ENCODE measurements around the gene TNNI3.

TNNI3 gene

DNA sequence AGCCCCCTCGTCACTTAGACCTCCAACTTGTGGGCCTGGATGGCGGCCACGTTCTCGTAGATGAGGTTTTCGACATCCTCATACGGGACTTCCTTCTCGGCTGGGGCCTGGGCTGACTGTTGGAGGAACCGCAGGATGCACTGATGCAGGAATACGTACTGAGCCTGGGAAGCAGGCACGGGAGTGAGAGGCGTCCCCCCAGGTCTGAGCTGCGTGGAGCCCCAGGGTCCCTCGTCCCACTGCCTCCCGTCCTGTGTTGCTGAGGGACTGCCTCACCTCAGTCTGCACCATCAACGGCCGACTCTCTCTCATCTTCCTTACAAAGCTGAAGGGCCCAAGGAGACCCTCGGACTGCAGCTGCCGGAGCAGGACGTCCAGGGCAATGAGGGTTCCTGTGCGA lies 24.2 kb upstream of the TNNI3 start:
- Mint-ChIP-seq H3K36me3 (ENCODE audit: low read depth) (no peaks in the 10 kb centered on the region), H3K4me3 (no peak overlapping the region), H3K27ac (no peak overlapping the region), H3K27me3 (ENCODE audit: low read depth) (peaks cover 90% of the 10 kb centered on the region), H3K9me3 (peaks cover 2% of the 10 kb centered on the region), H3K4me1 (no peaks in the 10 kb centered on the region)
- TF ChIP-seq, protein P1, sequence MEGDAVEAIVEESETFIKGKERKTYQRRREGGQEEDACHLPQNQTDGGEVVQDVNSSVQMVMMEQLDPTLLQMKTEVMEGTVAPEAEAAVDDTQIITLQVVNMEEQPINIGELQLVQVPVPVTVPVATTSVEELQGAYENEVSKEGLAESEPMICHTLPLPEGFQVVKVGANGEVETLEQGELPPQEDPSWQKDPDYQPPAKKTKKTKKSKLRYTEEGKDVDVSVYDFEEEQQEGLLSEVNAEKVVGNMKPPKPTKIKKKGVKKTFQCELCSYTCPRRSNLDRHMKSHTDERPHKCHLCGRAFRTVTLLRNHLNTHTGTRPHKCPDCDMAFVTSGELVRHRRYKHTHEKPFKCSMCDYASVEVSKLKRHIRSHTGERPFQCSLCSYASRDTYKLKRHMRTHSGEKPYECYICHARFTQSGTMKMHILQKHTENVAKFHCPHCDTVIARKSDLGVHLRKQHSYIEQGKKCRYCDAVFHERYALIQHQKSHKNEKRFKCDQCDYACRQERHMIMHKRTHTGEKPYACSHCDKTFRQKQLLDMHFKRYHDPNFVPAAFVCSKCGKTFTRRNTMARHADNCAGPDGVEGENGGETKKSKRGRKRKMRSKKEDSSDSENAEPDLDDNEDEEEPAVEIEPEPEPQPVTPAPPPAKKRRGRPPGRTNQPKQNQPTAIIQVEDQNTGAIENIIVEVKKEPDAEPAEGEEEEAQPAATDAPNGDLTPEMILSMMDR (IDR thresholded peaks at IDR 0.05; ENCODE audit: unreplicated experiment in 3 of 3) = no peak

DNA sequence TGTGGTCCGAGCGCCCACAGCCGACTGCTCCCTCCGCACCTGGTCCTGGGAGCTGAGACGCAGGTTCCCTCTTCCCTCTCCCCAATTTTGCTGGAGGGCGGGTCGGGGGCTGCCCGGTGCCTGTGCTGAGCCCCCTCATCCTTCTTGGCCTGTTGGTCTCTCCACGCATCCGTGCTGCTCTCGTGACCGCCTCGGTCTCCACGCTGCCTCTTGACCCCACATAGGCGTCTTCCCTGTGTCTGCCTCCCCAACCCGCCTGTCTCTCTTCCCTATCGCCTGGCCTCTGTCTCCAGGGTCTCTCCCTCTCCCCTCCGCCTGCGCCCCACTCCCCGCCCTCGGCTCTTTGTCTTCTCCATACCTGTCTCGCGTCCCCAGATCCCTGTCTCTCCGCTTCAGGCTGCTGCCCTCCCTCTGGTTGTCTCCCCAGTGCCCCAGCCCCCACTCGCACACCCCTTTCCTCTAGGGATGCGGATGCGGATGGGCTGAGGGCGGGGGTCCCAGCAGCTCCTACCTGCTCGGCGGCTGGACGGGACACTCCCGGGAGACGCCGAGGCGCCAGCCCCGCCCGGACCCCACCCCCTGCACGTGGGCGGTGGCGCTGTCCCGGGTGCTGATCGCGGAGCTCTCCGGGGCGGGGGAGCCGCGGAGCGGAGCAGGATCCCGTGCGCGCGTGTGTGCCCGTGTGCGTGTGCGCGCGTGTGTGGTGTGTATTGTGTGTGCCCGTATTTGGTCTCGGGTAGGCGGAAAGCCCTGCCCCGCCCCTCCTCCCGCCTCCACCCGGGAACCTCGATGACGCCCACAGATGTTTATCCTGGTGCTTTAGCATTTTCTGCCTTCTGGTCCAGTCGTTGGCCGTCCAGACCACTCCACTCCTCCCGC lies 22.3 kb upstream of the TNNI3 start, which contains the start of gene SYT5:
Gene SYT5, minus strand, starts transcription at position 684 of the 879 bp plus-strand sequence. CDS start 1,248 bp downstream, outside the sequence.
- Mint-ChIP-seq H3K27ac (no peak within 1 kb of the TSS), H3K9me3 (peaks cover 2% of the 10 kb centered on the region), H3K4me3 (peak within 1 kb of the TSS; percentile 77 to 85 (median 78)), H3K36me3 (ENCODE audit: low read depth) (no peaks in the 10 kb centered on the region), H3K27me3 (ENCODE audit: low read depth) (peaks cover 93% of the 10 kb centered on the region), H3K4me1 (no peaks in the 10 kb centered on the region)
- TF ChIP-seq, protein P1 (IDR thresholded peaks at IDR 0.05; ENCODE audit: unreplicated experiment in 3 of 3) = no peak

DNA sequence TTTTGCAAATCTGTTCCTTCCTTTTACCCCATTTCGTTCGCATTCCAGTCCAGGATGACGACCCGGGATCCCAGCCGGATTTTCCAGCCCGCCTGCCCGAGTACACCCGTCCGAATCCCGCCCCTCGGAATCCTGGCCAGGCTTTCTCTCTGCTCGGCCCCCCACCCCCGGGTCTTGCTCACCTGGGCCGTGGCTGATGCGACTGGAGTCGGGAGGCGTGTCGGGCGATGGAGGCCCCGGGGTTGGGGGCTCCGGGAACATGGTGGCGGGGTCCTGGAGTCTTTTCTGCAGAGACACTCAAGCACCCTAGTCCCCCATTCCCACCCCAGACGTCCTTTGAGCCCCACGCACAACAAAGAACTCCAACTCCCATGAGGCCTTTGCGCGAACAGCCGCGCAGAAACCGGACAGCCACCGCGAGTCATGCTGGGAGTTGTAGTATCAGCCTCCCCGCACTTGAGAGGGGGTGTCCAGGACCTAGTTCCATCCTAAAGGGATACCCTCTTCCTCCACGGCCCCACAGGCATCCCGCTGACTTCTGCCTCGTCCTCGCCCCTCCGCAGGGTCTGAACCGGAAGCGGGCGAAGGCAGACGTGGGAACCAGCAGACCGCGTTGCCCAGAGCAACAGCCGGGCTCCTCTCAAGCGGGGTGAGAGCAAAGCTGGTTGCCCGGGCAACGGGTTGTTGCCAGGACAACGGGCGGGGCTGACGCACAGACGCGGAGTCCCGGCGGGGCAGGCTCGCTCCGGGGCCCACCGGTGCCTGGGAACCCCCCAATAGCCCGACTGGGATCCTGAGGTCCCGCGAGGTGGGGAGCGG lies 21.5 kb upstream of the TNNI3 start:
- H3K27ac Mint-ChIP-seq = no peak overlapping the region
- H3K9me3 Mint-ChIP-seq = peaks cover 2% of the 10 kb centered on the region
- peaks cover 96% of the 10 kb centered on the region for H3K27me3 Mint-ChIP-seq (ENCODE audit: low read depth)
- peak overlapping the region; percentile 77 to 85 (median 78) for H3K4me3 Mint-ChIP-seq
- TF ChIP-seq, protein P1 (IDR thresholded peaks at IDR 0.05; ENCODE audit: unreplicated experiment in 3 of 3) = no peak
- no peaks in the 10 kb centered on the region for H3K4me1 Mint-ChIP-seq
- H3K36me3 Mint-ChIP-seq (ENCODE audit: low read depth) = no peaks in the 10 kb centered on the region

DNA sequence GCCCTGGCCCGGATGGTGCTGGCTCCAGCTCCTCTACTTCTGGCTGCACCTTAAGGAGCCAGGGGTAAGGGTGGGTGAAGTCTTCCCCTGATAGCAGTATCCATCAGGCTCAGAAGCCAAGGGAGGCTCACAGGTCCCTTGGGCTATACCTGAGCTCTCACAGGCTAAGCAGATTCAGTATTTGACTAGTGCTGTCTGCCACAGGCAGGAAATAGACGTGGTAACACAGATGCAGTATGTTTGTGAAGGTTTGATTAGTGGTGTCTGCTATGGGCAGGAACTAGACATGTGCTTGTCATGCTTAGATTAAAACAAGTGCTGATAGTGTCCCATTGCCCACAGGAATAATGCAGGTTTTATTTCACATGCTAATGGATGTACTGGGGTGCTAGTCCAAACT lies 18.5 kb upstream of the TNNI3 start:
- Mint-ChIP-seq H3K4me3 (no peak overlapping the region), H3K4me1 (peaks cover 7% of the 10 kb centered on the region), H3K27me3 (ENCODE audit: low read depth) (peaks cover 100% of the 10 kb centered on the region), H3K27ac (no peak overlapping the region), H3K9me3 (peaks cover 5% of the 10 kb centered on the region), H3K36me3 (ENCODE audit: low read depth) (no peaks in the 10 kb centered on the region)
- TF ChIP-seq, protein P1 (IDR thresholded peaks at IDR 0.05; ENCODE audit: unreplicated experiment in 3 of 3) = no peak

DNA sequence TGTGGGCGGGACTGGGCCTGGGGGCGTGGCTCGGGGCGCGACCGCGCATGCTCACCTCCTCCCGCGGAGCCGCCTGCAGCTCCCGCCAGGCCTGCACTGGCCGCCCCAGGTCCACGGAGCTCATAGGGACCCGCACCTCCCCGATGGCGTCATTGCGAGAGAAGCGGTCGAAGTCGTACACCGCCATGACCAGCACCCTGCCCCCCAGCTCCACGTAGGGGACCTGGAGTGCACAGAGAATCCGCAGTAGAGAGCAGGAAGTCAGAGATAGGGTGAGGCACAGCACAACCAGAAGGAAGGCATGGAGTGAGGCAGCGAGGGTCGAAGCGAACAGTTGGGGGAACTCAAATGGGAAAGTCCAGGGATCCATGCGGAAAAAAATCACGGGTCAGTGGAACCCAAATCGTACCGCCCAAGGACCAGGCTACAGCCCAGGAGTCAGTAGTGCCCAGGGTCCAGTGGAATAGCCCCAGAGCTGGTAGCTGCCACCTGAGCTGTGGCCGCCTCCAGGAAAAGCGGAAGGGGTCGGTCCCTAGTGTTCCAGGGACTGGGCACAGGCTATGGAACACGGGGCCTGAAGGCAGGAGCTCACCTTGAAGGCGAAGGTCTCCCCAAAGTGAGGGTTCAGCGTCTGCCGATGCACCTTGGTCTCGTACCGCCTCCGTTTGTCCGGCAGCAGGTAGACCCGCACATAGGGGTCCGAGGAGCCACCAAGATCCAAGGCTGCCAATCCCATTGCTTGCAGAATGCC lies 17.8 kb upstream of the TNNI3 start:
- Mint-ChIP-seq H3K9me3 (peaks cover 5% of the 10 kb centered on the region), H3K4me1 (peaks cover 7% of the 10 kb centered on the region), H3K27me3 (ENCODE audit: low read depth) (peaks cover 100% of the 10 kb centered on the region), H3K27ac (no peak overlapping the region), H3K36me3 (ENCODE audit: low read depth) (no peaks in the 10 kb centered on the region), H3K4me3 (no peak overlapping the region)
- TF ChIP-seq, protein P1 (IDR thresholded peaks at IDR 0.05; ENCODE audit: unreplicated experiment in 3 of 3) = no peak
